Measurements from ENCODE around the gene KLRB1. TPM values are rescaled to one million over a fixed set of nuclear protein-coding genes. Genes with fewer than 3 reads are reported as not detected.

The KLRB1 gene
- total and polyA plus RNA-seq, 2 of the 13 experiments (the other 11 are each of a cell fraction or from before 2014, with no cell fraction given), result not detected

DNA sequence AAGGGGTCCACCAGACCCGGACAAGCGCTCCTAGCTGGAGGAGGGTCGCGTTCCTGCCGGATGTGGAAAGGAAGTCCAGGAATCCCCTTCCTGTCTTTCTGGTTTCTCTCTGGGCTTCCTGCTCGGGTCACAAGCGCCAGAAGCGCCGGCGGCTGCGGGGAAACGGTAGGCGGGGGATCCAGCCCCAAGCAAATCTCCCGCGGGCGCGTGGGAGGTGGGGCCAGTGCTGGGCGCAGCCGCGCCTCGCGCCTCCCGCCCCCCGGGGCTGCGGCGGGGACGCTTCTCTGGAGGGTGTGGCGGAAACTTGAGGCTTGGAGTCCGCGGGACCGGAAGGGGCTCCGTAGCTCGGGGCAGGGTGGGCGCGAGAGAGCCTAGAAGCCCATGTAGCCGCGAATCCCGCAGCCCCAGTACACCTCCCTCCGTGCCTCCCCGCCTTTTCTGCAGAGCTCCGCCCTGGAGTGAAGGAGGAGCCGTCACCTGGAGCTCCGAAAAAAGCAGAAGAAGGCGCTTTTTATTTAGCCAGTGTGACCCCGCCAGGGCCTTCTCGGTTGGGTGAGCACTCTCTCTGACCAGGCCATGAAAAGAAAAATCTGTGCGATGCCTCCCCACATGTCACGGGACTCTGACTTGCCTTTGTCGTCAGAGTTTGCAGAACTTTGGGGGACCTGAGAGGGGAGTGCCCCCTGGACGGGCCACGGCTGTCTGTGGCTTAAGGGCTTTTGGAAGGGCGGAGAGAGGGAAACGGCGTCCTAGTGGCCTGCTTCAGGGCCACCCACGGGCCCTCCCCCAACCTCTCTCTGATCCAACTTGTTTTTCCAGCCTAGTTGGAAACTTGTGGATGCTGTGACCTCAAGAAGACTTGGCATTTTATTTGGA, 40.3 kb upstream of the KLRB1 start (continued):
- TF ChIP-seq, protein P1, sequence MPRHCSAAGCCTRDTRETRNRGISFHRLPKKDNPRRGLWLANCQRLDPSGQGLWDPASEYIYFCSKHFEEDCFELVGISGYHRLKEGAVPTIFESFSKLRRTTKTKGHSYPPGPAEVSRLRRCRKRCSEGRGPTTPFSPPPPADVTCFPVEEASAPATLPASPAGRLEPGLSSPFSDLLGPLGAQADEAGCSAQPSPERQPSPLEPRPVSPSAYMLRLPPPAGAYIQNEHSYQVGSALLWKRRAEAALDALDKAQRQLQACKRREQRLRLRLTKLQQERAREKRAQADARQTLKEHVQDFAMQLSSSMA (CRISPR knock-in tag; IDR thresholded peaks at IDR 0.05), result peak; percentile 96
- TF ChIP-seq TOPORS (CRISPR knock-in tag; IDR thresholded peaks at IDR 0.05) (0 out of 2 replicates have a peak, but pooled peaks have one; percentile 51), TBL1XR1 (IDR thresholded peaks at IDR 0.05; ENCODE audit: borderline replicate concordance, low read length, partially characterized antibody) (no peak), ZBTB37 (CRISPR knock-in tag; IDR thresholded peaks at IDR 0.05) (no peak), ZFP36L2 (CRISPR knock-in tag; IDR thresholded peaks at IDR 0.05) (no peak), NCOA2 (CRISPR knock-in tag; IDR thresholded peaks at IDR 0.05) (no peak), ZNF235 (CRISPR knock-in tag; IDR thresholded peaks at IDR 0.05; ENCODE audit: borderline replicate concordance) (peak; percentile 72), DDIT3 (CRISPR knock-in tag; IDR thresholded peaks at IDR 0.05) (no peak), ZNF281 (CRISPR knock-in tag; IDR thresholded peaks at IDR 0.05; ENCODE audit: borderline replicate concordance) (no peak; the same call in 1 of the 2 replicates), DNMT3B (CRISPR knock-in tag; conservative IDR thresholded peaks at IDR 0.05) (no peak), KAT7 (CRISPR knock-in tag; IDR thresholded peaks at IDR 0.05; ENCODE audit: borderline replicate concordance) (no peak; the same call in 1 of the 2 replicates), DR1 (CRISPR knock-in tag; IDR thresholded peaks at IDR 0.05) (no peak; the same call in 1 of the 2 replicates), PTBP1 (IDR thresholded peaks at IDR 0.05; ENCODE audit: low read depth, low read length, poor library complexity, severe bottlenecking) (no peak), HNF1B (CRISPR knock-in tag; IDR thresholded peaks at IDR 0.05) (no peak)
- TF ChIP-seq, protein P2, sequence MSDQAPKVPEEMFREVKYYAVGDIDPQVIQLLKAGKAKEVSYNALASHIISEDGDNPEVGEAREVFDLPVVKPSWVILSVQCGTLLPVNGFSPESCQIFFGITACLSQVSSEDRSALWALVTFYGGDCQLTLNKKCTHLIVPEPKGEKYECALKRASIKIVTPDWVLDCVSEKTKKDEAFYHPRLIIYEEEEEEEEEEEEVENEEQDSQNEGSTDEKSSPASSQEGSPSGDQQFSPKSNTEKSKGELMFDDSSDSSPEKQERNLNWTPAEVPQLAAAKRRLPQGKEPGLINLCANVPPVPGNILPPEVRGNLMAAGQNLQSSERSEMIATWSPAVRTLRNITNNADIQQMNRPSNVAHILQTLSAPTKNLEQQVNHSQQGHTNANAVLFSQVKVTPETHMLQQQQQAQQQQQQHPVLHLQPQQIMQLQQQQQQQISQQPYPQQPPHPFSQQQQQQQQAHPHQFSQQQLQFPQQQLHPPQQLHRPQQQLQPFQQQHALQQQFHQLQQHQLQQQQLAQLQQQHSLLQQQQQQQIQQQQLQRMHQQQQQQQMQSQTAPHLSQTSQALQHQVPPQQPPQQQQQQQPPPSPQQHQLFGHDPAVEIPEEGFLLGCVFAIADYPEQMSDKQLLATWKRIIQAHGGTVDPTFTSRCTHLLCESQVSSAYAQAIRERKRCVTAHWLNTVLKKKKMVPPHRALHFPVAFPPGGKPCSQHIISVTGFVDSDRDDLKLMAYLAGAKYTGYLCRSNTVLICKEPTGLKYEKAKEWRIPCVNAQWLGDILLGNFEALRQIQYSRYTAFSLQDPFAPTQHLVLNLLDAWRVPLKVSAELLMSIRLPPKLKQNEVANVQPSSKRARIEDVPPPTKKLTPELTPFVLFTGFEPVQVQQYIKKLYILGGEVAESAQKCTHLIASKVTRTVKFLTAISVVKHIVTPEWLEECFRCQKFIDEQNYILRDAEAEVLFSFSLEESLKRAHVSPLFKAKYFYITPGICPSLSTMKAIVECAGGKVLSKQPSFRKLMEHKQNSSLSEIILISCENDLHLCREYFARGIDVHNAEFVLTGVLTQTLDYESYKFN (CRISPR knock-in tag; conservative IDR thresholded peaks at IDR 0.05), result 0 out of 2 replicates have a peak, but pooled peaks have one; percentile 40
- TF ChIP-seq, protein P3, sequence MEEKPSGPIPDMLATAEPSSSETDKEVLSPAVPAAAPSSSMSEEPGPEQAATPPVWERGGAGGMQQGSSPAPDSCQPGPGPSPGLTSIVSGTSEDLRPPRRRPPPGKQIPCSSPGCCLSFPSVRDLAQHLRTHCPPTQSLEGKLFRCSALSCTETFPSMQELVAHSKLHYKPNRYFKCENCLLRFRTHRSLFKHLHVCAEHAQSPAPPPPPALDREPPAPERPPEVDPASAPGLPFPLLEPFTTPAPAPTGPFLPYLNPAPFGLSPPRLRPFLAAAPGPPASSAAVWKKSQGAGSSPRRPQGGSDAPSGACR (CRISPR knock-in tag; IDR thresholded peaks at IDR 0.05), result peak; percentile 63; the same call in 1 of the 2 replicates

Measured in HepG2 (cell line).